NCI-H2196 (cell line): ENCODE results near the gene P2RX4.
A peak's percentile ranks its signal among the peaks of the same experiment; 100 is the strongest.
"Not testable (repeated sequence)": the region's sequence is repeated elsewhere in the genome, so short reads cannot be mapped to it uniquely, and the experiment has no call there.

Experiments
- DNase-seq: peaks from one replicate; lab custom pipeline; 2025; ENCODE audit not compliant: unreplicated experiment; lab: John Stamatoyannopoulos, UW

Gene P2RX4

GRCh38 chr12:121218588-121219352, 8.8 kb downstream of the P2RX4 start:
- DNase-seq = no peak

DNA sequence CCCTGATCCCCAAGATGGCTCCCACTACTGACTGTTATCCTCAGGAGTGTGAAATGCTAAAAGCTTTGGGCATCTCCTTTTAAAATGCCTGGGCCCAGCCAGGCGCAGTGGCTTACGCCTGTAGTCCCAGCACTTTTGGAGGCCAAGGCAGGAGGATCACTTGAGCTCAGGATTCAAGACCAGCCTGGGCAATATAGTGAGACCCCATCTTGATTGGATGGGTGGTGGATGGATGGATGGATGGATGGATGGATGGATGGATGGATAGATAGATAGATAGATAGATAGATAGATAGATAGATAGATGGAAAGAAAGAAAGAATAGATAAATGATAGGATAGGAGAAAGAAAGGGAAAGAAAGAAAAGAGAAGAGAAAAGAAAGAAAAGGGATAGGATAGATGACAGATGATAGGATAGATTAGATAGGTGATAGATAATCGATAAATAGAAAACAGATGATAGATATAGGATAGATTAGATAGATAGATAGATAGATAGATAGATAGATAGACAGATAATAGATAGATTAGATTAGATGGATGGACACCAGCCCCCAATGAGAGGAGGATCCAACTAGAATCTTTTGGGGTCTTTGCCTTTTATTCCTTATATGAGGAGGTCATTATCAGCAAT, 9.5 kb downstream of the P2RX4 start:
- no peak for DNase-seq

GRCh38 chr12:121222847-121223246, 12.9 kb downstream of the P2RX4 start:
- DNase-seq = no peak

DNA sequence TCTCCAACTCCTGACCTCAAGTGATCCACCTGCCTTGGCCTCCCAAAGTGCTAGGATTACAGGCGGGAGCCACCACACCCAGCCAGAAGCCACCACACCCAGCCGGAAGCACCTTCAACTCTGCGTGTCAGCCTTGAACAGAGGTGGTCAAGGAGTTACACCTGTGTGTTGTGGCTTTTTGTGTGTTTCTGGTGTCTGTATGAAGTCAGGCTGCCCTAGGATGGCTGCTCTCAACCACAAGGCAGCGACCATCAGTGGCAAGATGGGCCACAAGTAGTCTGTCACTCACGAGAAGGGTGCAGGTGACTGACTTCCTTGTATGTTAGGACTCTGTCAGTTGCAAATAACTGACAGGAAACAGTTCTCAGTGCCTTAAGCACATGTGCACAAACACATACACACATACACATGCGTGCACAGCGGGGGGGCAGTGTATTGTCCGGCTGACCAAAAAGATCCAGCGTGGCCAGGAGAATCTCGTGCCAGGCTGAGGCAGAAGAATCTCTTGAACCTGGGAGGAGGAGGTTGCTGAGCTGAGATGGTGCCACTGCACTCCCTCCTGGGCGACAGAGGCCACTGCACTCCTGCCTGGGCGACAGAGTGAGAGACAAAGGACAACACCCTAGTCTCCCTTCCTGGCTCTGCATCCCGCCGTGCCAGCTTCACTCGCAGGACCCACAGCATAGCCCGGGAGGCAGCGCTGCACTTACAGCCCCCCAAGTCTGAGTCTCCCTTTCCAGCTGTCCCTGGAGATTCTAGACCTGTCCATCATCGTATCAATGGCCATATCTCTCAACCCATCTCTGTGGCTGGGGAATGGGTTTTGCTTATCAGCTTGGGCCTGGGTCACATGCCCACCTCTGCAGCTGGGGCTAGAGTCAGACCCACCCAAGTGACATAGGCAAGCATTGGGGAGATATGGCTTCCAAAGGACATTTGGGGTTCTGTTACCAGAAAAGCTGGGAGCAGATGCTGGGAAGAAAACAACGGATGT, 13.7 kb downstream of the P2RX4 start:
- DNase-seq = no peak

- DNase-seq = no peak
Observed at GRCh38 chr12:121224591-121224990, 14.7 kb downstream of the P2RX4 start.

DNA sequence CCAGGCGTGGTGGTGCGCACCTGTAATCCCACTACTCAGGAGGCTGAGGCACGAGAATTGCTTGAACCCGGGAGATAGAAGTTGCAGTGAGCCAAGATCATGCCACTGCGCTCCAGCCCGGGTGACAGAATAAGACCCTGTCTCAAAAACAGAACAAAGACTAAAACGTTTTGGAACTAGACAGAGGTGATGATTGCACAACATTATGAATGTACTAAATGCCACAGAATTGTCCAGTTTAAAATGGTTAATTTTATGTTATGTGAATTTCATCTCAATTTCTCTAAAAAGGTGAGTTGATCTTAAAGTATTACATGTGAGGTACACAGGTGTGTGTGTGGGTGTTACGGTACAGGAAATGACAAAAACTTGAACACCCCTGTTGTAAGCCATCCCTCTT, 16.5 kb downstream of the P2RX4 start:
- no peak for DNase-seq

DNA sequence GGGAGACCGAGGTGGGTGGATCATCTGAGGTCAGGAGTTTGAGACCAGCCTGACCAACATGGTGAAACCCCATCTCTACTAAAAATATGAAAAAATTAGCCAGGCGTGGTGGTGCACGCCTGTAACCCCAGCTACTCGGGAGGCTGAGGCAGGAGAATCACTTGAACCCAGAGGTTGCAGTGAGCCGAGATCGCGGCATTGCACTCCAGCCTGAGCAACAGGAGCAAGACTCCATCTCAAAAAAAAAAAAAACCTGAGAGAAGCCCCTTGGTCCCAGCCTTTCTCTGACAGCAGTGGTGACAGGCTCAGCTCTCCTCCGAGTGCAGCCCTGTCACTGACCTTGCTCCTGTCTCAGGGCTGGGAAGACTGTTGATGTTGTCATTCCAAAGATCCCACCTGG, 16.9 kb downstream of the P2RX4 start:
- DNase-seq = not testable (repeated sequence)

DNA sequence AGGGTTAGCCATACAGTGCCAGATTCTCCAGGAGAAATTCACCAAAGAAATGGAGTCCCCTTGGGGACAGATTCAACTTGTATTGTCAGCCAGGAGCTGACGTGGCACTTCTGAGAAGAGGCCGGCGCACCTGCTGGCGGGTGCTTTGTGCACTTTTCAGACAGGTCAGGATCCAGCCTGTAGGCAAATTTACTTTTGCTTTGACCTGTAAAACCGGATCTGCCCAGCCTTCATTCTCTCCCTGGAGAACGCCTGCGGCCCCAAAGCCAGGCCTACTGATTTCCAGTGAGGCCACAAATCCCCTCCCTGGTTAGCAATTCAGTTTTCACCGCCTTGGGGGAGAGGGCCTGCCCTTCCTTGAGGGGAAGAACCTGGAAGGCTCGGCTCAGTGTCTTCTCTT, 17.4 kb downstream of the P2RX4 start:
- peak; percentile 82 for DNase-seq

DNA sequence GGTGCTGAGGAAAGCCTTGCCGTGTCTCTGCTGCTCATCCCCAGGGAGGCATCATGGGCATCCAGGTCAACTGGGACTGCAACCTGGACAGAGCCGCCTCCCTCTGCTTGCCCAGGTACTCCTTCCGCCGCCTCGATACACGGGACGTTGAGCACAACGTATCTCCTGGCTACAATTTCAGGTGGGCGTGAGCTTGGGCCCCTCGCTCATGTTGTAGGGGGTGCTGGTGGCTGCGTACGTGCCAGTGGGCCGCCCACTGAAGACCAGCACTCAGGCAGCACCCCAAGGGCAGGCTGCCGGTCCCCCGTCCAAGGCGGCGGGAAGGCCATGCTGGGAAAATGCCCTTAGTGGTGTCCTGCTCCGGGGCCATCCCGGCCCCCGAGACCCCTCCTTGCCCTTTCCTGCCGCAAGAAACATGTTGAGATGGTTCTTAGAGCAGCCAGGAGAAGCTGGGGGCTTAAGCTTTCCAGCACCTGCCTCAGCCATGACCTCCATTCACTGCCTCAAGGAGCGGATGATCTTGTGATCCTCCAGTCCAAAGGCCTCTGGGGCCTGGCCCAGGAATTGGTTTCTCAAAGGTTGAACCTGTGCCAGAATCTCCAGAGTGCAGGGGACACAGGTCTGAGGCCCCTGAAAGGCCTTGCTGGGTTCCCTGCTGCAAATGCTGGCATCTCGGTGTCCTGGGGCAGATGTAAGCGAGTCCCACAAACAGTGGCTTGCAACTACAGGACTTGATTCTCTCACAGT, 19.2 kb downstream of the P2RX4 start:
- no peak for DNase-seq

GRCh38 chr12:121229826-121230537, 20.1 kb downstream of the P2RX4 start:
- peak; percentile 46 for DNase-seq

DNA sequence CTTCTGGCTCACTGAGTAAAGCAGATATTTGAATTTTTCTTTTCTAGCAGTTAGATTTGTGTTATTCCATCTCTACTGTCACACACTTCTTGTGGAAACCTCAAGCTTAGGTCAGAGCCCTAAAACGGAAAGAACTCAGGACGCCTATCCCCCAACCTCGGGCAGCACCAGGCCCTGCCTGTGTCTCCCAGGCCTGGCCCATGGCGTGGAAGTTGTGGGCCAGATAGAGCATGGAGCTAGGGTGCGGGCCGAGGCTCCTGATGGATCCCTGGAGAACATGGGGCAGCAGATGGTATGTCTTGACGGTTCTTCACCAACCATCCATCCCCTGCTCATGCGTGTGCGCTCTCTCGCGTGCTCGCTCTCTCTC, 20.6 kb downstream of the P2RX4 start:
- no peak for DNase-seq

DNA sequence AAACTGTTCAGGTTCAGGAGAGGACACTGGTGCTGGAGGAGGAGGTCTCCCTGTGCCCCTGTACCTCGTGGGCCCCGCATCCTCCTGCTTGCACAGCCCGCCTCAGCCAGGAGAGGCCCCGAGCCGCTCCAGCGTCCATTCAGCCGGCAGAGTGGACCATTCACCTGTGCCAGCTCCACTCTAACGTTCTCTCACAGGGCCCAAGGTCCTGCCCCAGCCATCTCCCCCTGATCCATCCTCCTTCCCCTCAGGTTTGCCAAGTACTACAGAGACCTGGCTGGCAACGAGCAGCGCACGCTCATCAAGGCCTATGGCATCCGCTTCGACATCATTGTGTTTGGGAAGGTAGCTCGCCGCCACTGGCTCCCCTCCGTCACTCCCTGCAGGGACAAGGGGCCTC, 22.2 kb downstream of the P2RX4 start:
- DNase-seq = no peak

- no peak for DNase-seq
Observed at GRCh38 chr12:121232977-121233627, 23.2 kb downstream of the P2RX4 start.

DNA sequence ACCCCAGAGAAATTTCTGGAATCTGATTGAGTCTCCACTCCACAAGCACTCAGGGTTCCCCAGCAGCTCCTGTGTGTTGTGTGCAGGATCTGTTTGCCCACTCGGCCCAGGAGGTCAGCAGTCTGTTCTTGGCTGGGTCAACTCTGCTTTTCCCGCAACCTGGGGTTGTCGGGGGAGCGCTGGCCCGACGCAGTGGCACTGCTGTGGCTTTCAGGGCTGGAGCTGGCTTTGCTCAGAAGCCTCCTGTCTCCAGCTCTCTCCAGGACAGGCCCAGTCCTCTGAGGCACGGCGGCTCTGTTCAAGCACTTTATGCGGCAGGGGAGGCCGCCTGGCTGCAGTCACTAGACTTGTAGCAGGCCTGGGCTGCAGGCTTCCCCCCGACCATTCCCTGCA, 23.7 kb downstream of the P2RX4 start:
- no peak for DNase-seq

GRCh38 chr12:121236776-121237175, 26.8 kb downstream of the P2RX4 start:
- DNase-seq = no peak

- peak; percentile 50 for DNase-seq
Observed at GRCh38 chr12:121237415-121237814, 27.5 kb downstream of the P2RX4 start.

DNA sequence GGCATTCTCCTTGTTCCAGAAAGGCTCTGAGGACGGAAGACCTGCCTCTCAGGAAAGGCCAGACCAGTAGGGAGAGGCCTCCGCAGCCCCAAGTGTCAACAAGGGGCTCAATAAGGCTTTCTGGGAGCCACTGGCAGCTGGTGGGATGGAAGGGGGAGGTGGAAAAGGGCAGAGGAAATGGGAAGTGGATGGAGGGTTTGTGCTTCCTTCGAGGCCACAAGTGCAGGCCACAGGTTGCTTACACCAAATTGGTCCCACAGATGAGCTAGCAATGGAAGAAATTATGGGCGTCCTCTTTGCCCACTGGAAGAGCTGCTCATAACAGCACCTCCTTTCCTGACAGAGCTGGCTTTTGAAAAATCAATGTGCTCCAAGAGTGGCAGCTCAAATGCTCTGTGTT, 28.2 kb downstream of the P2RX4 start:
- no peak for DNase-seq

- peak; percentile 81 for DNase-seq
Observed at GRCh38 chr12:121238604-121239350, 28.8 kb downstream of the P2RX4 start.
